ENCODE results near the gene RHOD. TPM values are rescaled to one million over a fixed set of nuclear protein-coding genes. Genes with fewer than 3 reads are reported as not detected.

RHOD gene
- total and polyA plus RNA-seq, 7 donors, result 11.2 to 24.2 (median 14.6) TPM

DNA sequence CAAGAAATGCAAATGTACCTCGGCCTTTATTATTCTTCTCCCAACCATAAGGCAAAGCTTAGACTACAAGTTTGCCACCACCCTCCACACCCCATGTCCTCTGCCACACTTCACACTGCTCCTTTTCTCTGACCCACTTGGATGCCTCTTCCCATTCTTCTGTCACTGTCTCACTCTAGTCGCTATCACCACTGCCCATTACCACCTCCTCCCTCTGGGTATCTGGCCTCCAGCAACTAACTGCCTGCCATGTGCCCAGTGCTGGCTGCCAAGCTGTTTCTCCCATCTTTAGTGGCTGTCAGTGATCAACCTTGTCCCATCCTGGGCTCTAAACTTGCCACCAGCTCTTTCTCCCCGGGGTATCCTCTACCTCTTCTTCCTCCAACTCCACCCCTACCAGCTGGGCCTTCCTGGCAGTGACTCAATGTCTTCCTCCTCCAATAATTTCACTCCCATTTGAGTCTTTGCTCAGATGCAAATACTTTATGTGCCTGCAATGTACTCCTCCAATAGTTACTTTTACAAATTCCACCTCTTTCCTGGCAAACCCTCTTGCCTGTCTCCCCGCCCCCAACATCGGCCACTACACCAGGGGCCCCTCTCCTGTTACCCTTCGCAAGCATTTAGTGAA lies 42.3 kb downstream of the RHOD start:
- H3K9me3 ChIP-seq, result no peaks in the 10 kb centered on the region
- WGBS, 2 donors, result 83 to 88% methylated on average over 6 of the region's 6 CpGs
- no peaks in the 10 kb centered on the region for H3K4me1 ChIP-seq
- H3K27ac ChIP-seq, result no peak overlapping the region
- H3K36me3 ChIP-seq, result no peaks in the 10 kb centered on the region
- H3K4me3 ChIP-seq, result no peak overlapping the region
- DNase-seq, result no peak
- no peaks in the 10 kb centered on the region for H3K27me3 ChIP-seq
- TF ChIP-seq POLR2A (IDR thresholded peaks at IDR 0.05), result no peak
- no peak for TF ChIP-seq POLR2AphosphoS5 (IDR thresholded peaks at IDR 0.05)
- TF ChIP-seq EP300 (IDR thresholded peaks at IDR 0.05), result no peak
- TF ChIP-seq, protein P1, sequence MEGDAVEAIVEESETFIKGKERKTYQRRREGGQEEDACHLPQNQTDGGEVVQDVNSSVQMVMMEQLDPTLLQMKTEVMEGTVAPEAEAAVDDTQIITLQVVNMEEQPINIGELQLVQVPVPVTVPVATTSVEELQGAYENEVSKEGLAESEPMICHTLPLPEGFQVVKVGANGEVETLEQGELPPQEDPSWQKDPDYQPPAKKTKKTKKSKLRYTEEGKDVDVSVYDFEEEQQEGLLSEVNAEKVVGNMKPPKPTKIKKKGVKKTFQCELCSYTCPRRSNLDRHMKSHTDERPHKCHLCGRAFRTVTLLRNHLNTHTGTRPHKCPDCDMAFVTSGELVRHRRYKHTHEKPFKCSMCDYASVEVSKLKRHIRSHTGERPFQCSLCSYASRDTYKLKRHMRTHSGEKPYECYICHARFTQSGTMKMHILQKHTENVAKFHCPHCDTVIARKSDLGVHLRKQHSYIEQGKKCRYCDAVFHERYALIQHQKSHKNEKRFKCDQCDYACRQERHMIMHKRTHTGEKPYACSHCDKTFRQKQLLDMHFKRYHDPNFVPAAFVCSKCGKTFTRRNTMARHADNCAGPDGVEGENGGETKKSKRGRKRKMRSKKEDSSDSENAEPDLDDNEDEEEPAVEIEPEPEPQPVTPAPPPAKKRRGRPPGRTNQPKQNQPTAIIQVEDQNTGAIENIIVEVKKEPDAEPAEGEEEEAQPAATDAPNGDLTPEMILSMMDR (IDR thresholded peaks at IDR 0.05), result no peak
- intact Hi-C loops (cut with DNase I), result no loop called here

DNA sequence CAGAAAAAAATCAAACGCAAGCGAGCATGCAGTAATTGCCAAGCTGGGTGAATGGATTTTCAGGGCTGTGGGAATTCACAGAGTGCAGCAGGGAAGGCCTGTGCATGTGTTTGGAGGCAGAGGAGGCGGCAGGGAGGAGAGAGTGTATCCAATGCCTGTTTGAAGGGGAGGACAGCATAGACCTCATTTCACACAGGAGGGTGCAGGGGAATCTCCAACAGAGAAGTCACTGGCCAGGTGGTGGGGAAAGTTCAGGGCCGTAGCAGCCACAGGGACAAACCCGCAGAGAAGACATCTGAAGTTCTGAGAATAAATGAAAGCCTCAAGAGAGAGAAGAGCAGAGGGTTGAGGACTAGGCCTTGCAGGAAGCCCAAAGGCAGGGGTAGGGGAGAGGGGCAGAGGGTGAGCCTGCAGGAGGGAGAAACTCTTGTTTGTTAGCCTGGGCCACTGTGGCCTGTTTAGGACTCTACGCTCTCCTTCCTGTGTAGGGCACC lies 43.2 kb downstream of the RHOD start:
- Histone ChIP-seq H3K4me3 (no peak overlapping the region), H3K4me1 (no peaks in the 10 kb centered on the region), H3K36me3 (no peaks in the 10 kb centered on the region), H3K9me3 (no peaks in the 10 kb centered on the region), H3K27ac (no peak overlapping the region), H3K27me3 (no peaks in the 10 kb centered on the region)
- intact Hi-C loops (cut with DNase I), result no loop called here
- no peak for DNase-seq
- TF ChIP-seq, protein P1 (IDR thresholded peaks at IDR 0.05), result no peak
- TF ChIP-seq POLR2AphosphoS5 (IDR thresholded peaks at IDR 0.05) (no peak), POLR2A (IDR thresholded peaks at IDR 0.05) (no peak), EP300 (IDR thresholded peaks at IDR 0.05) (no peak)
- WGBS, 2 donors, result 83 to 94% methylated on average over 6 of the region's 6 CpGs

DNA sequence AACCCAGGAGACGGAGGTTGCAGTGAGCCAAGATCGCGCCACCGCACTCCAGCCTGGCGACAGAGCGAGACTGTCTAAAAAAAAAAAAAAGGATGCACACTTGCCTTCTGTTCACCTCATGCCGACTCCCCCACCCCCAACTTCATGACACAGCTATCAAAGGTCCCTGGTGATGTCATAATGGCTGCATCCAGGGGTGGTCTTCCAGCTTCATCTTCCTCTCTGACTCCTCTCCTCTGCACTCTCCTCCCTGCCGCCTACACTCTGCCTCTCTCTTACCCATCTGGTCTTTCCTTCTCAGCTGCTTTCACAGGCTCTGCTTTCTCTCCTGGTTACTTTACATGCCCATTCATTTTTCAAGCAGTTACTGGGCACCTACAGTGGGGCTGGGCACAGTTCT lies 46.0 kb downstream of the RHOD start:
- no peaks in the 10 kb centered on the region for H3K9me3 ChIP-seq
- DNase-seq, result no peak
- no peaks in the 10 kb centered on the region for H3K4me1 ChIP-seq
- 91 to 94% methylated on average over 8 of the region's 8 CpGs for WGBS, 2 donors
- H3K27ac ChIP-seq, result no peak overlapping the region
- intact Hi-C loops (cut with DNase I), result no loop called here
- H3K4me3 ChIP-seq, result no peak overlapping the region
- no peaks in the 10 kb centered on the region for H3K27me3 ChIP-seq
- no peak for TF ChIP-seq POLR2AphosphoS5 (IDR thresholded peaks at IDR 0.05)
- TF ChIP-seq POLR2A (IDR thresholded peaks at IDR 0.05), result no peak
- TF ChIP-seq, protein P1 (IDR thresholded peaks at IDR 0.05), result no peak
- no peak for TF ChIP-seq EP300 (IDR thresholded peaks at IDR 0.05)
- no peaks in the 10 kb centered on the region for H3K36me3 ChIP-seq

DNA sequence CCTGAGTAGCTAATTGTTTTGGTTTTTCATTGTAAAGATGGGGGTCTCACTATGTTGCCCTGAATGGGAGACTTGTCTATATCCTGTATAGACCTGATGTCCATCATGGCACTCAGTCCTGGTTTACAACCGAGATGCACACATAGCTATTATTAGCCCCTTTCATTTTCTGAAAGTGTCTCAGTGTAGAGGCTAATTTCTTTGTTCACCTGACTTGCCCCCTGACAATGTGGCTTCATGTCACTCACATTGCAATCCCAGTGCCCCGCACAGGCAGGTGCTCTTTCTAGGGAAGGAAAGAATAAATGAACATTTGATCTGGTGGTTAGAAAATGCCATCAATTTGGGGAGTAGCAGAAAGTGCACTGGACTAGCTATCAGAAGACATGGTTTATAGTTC lies 49.3 kb downstream of the RHOD start:
- Histone ChIP-seq H3K9me3 (no peaks in the 10 kb centered on the region), H3K4me1 (peaks cover 0 to 8% (median 7%) of the 10 kb centered on the region in 4 donors), H3K4me3 (no peak overlapping the region), H3K27me3 (no peaks in the 10 kb centered on the region), H3K27ac (no peak overlapping the region), H3K36me3 (no peaks in the 10 kb centered on the region)
- TF ChIP-seq POLR2A (IDR thresholded peaks at IDR 0.05) (no peak), EP300 (IDR thresholded peaks at IDR 0.05) (no peak), POLR2AphosphoS5 (IDR thresholded peaks at IDR 0.05) (no peak)
- TF ChIP-seq, protein P1 (IDR thresholded peaks at IDR 0.05), result no peak
- no peak for DNase-seq
- intact Hi-C loops (cut with DNase I), result no loop called here
- WGBS, 2 donors, result 91 to 94% methylated on average over 2 of the region's 2 CpGs

Measured in sigmoid colon (tissue), 7 donors.